ENCODE measurements around the gene ANKMY1. TPM values are rescaled to one million over a fixed set of nuclear protein-coding genes. Genes with fewer than 3 reads are reported as not detected.

Gene ANKMY1
- total and polyA plus RNA-seq, 2 of the 13 experiments (the other 11 are each of a cell fraction or from before 2014, with no cell fraction given), result 11.7 to 18.8 TPM

- TF ChIP-seq, protein P1, sequence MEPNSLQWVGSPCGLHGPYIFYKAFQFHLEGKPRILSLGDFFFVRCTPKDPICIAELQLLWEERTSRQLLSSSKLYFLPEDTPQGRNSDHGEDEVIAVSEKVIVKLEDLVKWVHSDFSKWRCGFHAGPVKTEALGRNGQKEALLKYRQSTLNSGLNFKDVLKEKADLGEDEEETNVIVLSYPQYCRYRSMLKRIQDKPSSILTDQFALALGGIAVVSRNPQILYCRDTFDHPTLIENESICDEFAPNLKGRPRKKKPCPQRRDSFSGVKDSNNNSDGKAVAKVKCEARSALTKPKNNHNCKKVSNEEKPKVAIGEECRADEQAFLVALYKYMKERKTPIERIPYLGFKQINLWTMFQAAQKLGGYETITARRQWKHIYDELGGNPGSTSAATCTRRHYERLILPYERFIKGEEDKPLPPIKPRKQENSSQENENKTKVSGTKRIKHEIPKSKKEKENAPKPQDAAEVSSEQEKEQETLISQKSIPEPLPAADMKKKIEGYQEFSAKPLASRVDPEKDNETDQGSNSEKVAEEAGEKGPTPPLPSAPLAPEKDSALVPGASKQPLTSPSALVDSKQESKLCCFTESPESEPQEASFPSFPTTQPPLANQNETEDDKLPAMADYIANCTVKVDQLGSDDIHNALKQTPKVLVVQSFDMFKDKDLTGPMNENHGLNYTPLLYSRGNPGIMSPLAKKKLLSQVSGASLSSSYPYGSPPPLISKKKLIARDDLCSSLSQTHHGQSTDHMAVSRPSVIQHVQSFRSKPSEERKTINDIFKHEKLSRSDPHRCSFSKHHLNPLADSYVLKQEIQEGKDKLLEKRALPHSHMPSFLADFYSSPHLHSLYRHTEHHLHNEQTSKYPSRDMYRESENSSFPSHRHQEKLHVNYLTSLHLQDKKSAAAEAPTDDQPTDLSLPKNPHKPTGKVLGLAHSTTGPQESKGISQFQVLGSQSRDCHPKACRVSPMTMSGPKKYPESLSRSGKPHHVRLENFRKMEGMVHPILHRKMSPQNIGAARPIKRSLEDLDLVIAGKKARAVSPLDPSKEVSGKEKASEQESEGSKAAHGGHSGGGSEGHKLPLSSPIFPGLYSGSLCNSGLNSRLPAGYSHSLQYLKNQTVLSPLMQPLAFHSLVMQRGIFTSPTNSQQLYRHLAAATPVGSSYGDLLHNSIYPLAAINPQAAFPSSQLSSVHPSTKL (CRISPR knock-in tag; IDR thresholded peaks at IDR 0.05), result peak; percentile 68; the same call in 1 of the 2 replicates
- TF ChIP-seq ZBTB21 (CRISPR knock-in tag; IDR thresholded peaks at IDR 0.05) (no peak), ZNF441 (CRISPR knock-in tag; IDR thresholded peaks at IDR 0.05; ENCODE audit: borderline replicate concordance) (peak; percentile 84; the same call in 1 of the 2 replicates), ZNF333 (CRISPR knock-in tag; IDR thresholded peaks at IDR 0.05; ENCODE audit: borderline replicate concordance) (no peak), ZNF776 (CRISPR knock-in tag; IDR thresholded peaks at IDR 0.05) (no peak), MIER3 (CRISPR knock-in tag; IDR thresholded peaks at IDR 0.05; ENCODE audit: borderline replicate concordance) (peak; percentile 90; the same call in 1 of the 2 replicates), ZC3H13 (CRISPR knock-in tag; IDR thresholded peaks at IDR 0.05) (no peak), ZNF768 (CRISPR knock-in tag; IDR thresholded peaks at IDR 0.05) (no peak), TIGD3 (CRISPR knock-in tag; IDR thresholded peaks at IDR 0.05; ENCODE audit: borderline replicate concordance) (no peak), RXRB (CRISPR knock-in tag; IDR thresholded peaks at IDR 0.05; ENCODE audit: borderline replicate concordance) (peak; percentile 75; the same call in 1 of the 2 replicates), GTF3A (CRISPR knock-in tag; conservative IDR thresholded peaks at IDR 0.05) (no peak), NR1H2 (CRISPR knock-in tag; IDR thresholded peaks at IDR 0.05; ENCODE audit: borderline replicate concordance, low read depth) (no peak), ATF6 (CRISPR knock-in tag; conservative IDR thresholded peaks at IDR 0.05) (no peak), ZNF792 (CRISPR knock-in tag; IDR thresholded peaks at IDR 0.05) (peak; percentile 97), ZNF263 (CRISPR knock-in tag; IDR thresholded peaks at IDR 0.05) (peak; percentile 54), ZNF251 (CRISPR knock-in tag; IDR thresholded peaks at IDR 0.05) (no peak), HES4 (CRISPR knock-in tag; IDR thresholded peaks at IDR 0.05; ENCODE audit: borderline replicate concordance) (no peak; the same call in 1 of the 2 replicates), SP1 (IDR thresholded peaks at IDR 0.05) (no peak), SP1 (CRISPR knock-in tag; IDR thresholded peaks at IDR 0.05) (peak; percentile 59; the same call in 1 of the 2 replicates), ZNF549 (CRISPR knock-in tag; IDR thresholded peaks at IDR 0.05) (no peak), ZNF616 (CRISPR knock-in tag; IDR thresholded peaks at IDR 0.05; ENCODE audit: low read depth) (0 out of 2 replicates have a peak, but pooled peaks have one; percentile 22)
- TF ChIP-seq, protein P2, sequence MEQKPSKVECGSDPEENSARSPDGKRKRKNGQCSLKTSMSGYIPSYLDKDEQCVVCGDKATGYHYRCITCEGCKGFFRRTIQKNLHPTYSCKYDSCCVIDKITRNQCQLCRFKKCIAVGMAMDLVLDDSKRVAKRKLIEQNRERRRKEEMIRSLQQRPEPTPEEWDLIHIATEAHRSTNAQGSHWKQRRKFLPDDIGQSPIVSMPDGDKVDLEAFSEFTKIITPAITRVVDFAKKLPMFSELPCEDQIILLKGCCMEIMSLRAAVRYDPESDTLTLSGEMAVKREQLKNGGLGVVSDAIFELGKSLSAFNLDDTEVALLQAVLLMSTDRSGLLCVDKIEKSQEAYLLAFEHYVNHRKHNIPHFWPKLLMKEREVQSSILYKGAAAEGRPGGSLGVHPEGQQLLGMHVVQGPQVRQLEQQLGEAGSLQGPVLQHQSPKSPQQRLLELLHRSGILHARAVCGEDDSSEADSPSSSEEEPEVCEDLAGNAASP (CRISPR knock-in tag; IDR thresholded peaks at IDR 0.05; ENCODE audit: borderline replicate concordance), result peak; percentile 69
These were observed 46.6 kb upstream of the ANKMY1 start (continued) for GRCh38 chr2:240604291-240604938.

Measured in HepG2 (cell line).